OCI-LY7 (cell line): ENCODE data around the gene C17orf78. TPM values are rescaled to one million over a fixed set of nuclear protein-coding genes. Genes with fewer than 3 reads are reported as not detected.

ENCODE experiments used
- BruUV-seq: library from RNA; stranded (reverse); fragments of 400-500 nt; replicated peaks from 2 replicates; lab custom pipeline; 2021; lab: Mats Ljungman, UMichigan
- CTCF ChIA-PET: fragments of 300-600 bp; sonication (Branson Sonifier 250); formaldehyde crosslinking; loops from one replicate; lab custom pipeline; 2022; ENCODE audit warnings: antibody characterized with exemption; ENCODE audit not compliant: unreplicated experiment; lab: Charles Lee
- POLR2A ChIA-PET: fragments of 300-600 bp; sonication (Branson Sonifier 250); formaldehyde crosslinking; loops from one replicate; lab custom pipeline; 2022; ENCODE audit warnings: antibody characterized with exemption; lab: Charles Lee
- DNase-seq: peaks from one replicate; pipeline ENCODE4 v3.0.0-alpha.2; 2015; ENCODE audit warnings: low spot score
- H2AFZ ChIP-seq: fragments of 200-600 bp; sonication (generic), shearing (Covaris generic); 2 replicates; pipeline ENCODE4 v1.6.1; 2014; ENCODE audit warnings: mild to moderate bottlenecking, antibody characterized with exemption, low read length, moderate library complexity
- H3K27ac ChIP-seq: fragments of 200-600 bp; sonication (generic); 2 replicates; pipeline ENCODE4 v1.5.1; 2014; ENCODE audit warnings: mixed run types, low read depth, mild to moderate bottlenecking, moderate library complexity, low read length, inconsistent platforms; ENCODE audit not compliant: poor library complexity, severe bottlenecking
- H3K36me3 ChIP-seq: fragments of 200-600 bp; sonication (generic); 2 replicates; pipeline ENCODE4 v1.6.1; 2014; ENCODE audit warnings: mild to moderate bottlenecking, antibody characterized with exemption, low read length, moderate library complexity, mixed read lengths; ENCODE audit not compliant: insufficient read depth
- H3K4me1 ChIP-seq: fragments of 200-600 bp; sonication (generic); 2 replicates; pipeline ENCODE4 v1.5.1; 2014; ENCODE audit warnings: mild to moderate bottlenecking, low read length; ENCODE audit not compliant: insufficient read depth, poor library complexity, severe bottlenecking
- H3K4me2 ChIP-seq: fragments of 200-600 bp; sonication (generic); 2 replicates; pipeline ENCODE4 v1.6.1; 2014; ENCODE audit warnings: mild to moderate bottlenecking, low read length
- H3K4me3 ChIP-seq: fragments of 200-600 bp; sonication (generic); 2 replicates; pipeline ENCODE4 v1.5.1; 2014; ENCODE audit warnings: mild to moderate bottlenecking, low read depth, low read length; ENCODE audit not compliant: poor library complexity, severe bottlenecking
- H3K79me2 ChIP-seq: fragments of 200-600 bp; sonication (generic); 2 replicates; pipeline ENCODE4 v1.6.1; 2016; ENCODE audit warnings: low read depth, mild to moderate bottlenecking, low read length, moderate library complexity, mixed read lengths; ENCODE audit not compliant: insufficient read depth
- H3K9me2 ChIP-seq: fragments of 200-600 bp; sonication (generic); 2 replicates; pipeline ENCODE4 v1.6.1; 2016; ENCODE audit warnings: mild to moderate bottlenecking, low read length, mixed read lengths; ENCODE audit not compliant: insufficient read depth
- H3K9me3 ChIP-seq: fragments of 200-600 bp; sonication (generic); 2 replicates; pipeline ENCODE4 v1.6.1; 2014; ENCODE audit warnings: mild to moderate bottlenecking, mixed run types, low read length, mixed read lengths
- H4K20me1 ChIP-seq: fragments of 200-600 bp; sonication (generic); 2 replicates; pipeline ENCODE4 v1.6.1; 2014; ENCODE audit warnings: mild to moderate bottlenecking, antibody characterized with exemption, low read length, moderate library complexity, mixed read lengths; ENCODE audit not compliant: insufficient read depth
- CTCF ChIP-seq: fragments of 200-600 bp; sonication (generic); conservative IDR thresholded peaks from 2 replicates; pipeline ENCODE4 v1.5.1; 2014; ENCODE audit warnings: mild to moderate bottlenecking, antibody characterized with exemption, low read length, moderate library complexity, mixed read lengths
- EZH2phosphoT487 ChIP-seq: fragments of 200-600 bp; sonication (generic); IDR thresholded peaks from 2 replicates; pipeline ENCODE4 v1.6.1; 2018; ENCODE audit warnings: low read depth, borderline replicate concordance, mild to moderate bottlenecking, mixed run types, antibody characterized with exemption, low read length, moderate library complexity, mixed read lengths
- intact Hi-C: fragments of 100-400 bp; cut with micrococcal nuclease; formaldehyde crosslinking; loops from one replicate; pipeline ENCODE4 v1.10.0; 2022; ENCODE audit not compliant: unreplicated experiment
- total RNA-seq, 2 experiments: library from RNA; depleted of rRNA in 1 of 2; stranded (reverse); fragments of >200 nt in 1 of 2; shearing (Covaris generic) in 1 of 2; gene quantifications; 2 replicates each; pipeline ENCODE4 v1.2.3, GENCODE V29; 2014 to 2022

C17orf78 gene
- total RNA-seq, 2 experiments from 2014 or later: not detected

GRCh38 chr17:37361543-37361942, 14.2 kb upstream of the C17orf78 start:
- peaks cover 21% of the 10 kb centered on the region for H3K79me2 ChIP-seq
- no peaks in the 10 kb centered on the region for H3K9me2 ChIP-seq
- no peak overlapping the region for H2AFZ ChIP-seq
- BruUV-seq: no TSS peak
- no peak for DNase-seq
- H4K20me1 ChIP-seq: 0 out of 2 replicates have a peak, but pooled peaks cover 6% of the 10 kb centered on the region
- no peaks in the 10 kb centered on the region for H3K9me3 ChIP-seq
- H3K4me3 ChIP-seq: no peak overlapping the region
- 0 out of 2 replicates have a peak, but pooled peaks cover 9% of the 10 kb centered on the region for H3K36me3 ChIP-seq
- H3K27ac ChIP-seq: no peak overlapping the region
- TF ChIP-seq EZH2phosphoT487 (no peak), CTCF (no peak)
- ChIA-PET CTCF (no interaction called here), POLR2A (interaction anchor here (0.6 to 1.5 kb wide), 3 partner anchors 9 to 43 kb away, joined by 3 to 4 read pairs (median 3); no protein-coding TSS in a partner anchor)
- H3K4me2 ChIP-seq: no peak overlapping the region
- peaks cover 26% of the 10 kb centered on the region for H3K4me1 ChIP-seq
- intact Hi-C loops: no loop called here

GRCh38 chr17:37365589-37365988, 10.2 kb upstream of the C17orf78 start:
- Histone ChIP-seq H3K4me3 (no peak overlapping the region), H3K27ac (no peak overlapping the region), H3K9me3 (no peaks in the 10 kb centered on the region), H4K20me1 (no peaks in the 10 kb centered on the region), H3K4me2 (no peak overlapping the region), H3K79me2 (no peaks in the 10 kb centered on the region), H3K36me3 (no peaks in the 10 kb centered on the region), H3K9me2 (no peaks in the 10 kb centered on the region), H3K4me1 (no peaks in the 10 kb centered on the region), H2AFZ (no peak overlapping the region)
- TF ChIP-seq CTCF: no peak
- TF ChIP-seq EZH2phosphoT487: no peak
- POLR2A ChIA-PET: no interaction called here
- CTCF ChIA-PET: no interaction called here
- intact Hi-C loops: no loop called here
- BruUV-seq: no TSS peak
- DNase-seq: no peak

- no peak for DNase-seq
- intact Hi-C loops: no loop called here
- BruUV-seq: no TSS peak
- no peaks in the 10 kb centered on the region for H3K9me2 ChIP-seq
- no peaks in the 10 kb centered on the region for H3K36me3 ChIP-seq
- no peaks in the 10 kb centered on the region for H3K9me3 ChIP-seq
- no peaks in the 10 kb centered on the region for H4K20me1 ChIP-seq
- ChIA-PET POLR2A (no interaction called here), CTCF (interaction anchor here (0.5 kb wide), 1 partner anchor 86 kb away, joined by 3 read pairs; no protein-coding TSS in a partner anchor)
- no peak overlapping the region for H3K4me3 ChIP-seq
- H3K4me1 ChIP-seq: no peaks in the 10 kb centered on the region
- no peak overlapping the region for H2AFZ ChIP-seq
- no peak overlapping the region for H3K4me2 ChIP-seq
- H3K27ac ChIP-seq: no peak overlapping the region
- no peak for TF ChIP-seq EZH2phosphoT487
- no peaks in the 10 kb centered on the region for H3K79me2 ChIP-seq
Observed at GRCh38 chr17:37368577-37368976, 7.2 kb upstream of the C17orf78 start.
